ENCODE data around the gene PRSS21.

Gene PRSS21

GRCh38 chr16:2841606-2842339 is 24.7 kb downstream of the PRSS21 start:
- no peak for DNase-seq

GRCh38 chr16:2842340-2843000 is 25.4 kb downstream of the PRSS21 start:
- peak in 6 of 58 donors; percentile 7 to 40 (median 13) for DNase-seq

GRCh38 chr16:2843526-2843925 is 26.5 kb downstream of the PRSS21 start:
- no peak for DNase-seq

GRCh38 chr16:2845116-2845515 is 28.1 kb downstream of the PRSS21 start:
- no peak for DNase-seq

- DNase-seq = no peak
Measured at GRCh38 chr16:2846511-2847310, 29.7 kb downstream of the PRSS21 start.

- DNase-seq = no peak
Measured at GRCh38 chr16:2848933-2849725, 32.1 kb downstream of the PRSS21 start.

- no peak for DNase-seq
Measured at GRCh38 chr16:2852003-2852730, 35.1 kb downstream of the PRSS21 start.

GRCh38 chr16:2852731-2853507 is 35.9 kb downstream of the PRSS21 start:
- no peak for DNase-seq

- no peak for DNase-seq
Measured at GRCh38 chr16:2853531-2854073, 36.6 kb downstream of the PRSS21 start.

GRCh38 chr16:2854700-2855309 is 37.8 kb downstream of the PRSS21 start:
- DNase-seq = no peak

GRCh38 chr16:2855536-2855935 is 38.5 kb downstream of the PRSS21 start:
- DNase-seq = no peak

- no peak for DNase-seq
Measured at GRCh38 chr16:2856061-2856670, 39.1 kb downstream of the PRSS21 start.

- DNase-seq = no peak
Measured at GRCh38 chr16:2856686-2857450, 39.8 kb downstream of the PRSS21 start.

- DNase-seq = no peak
Measured at GRCh38 chr16:2857451-2858244, 40.6 kb downstream of the PRSS21 start, which contains the start of gene PRSS22. PRSS22 (minus strand) TSS chr16:2858170; CDS start chr16:2858104, 66 bp downstream.

GRCh38 chr16:2858245-2859025 is 41.4 kb downstream of the PRSS21 start:
- no peak for DNase-seq

GRCh38 chr16:2859686-2860265 is 42.7 kb downstream of the PRSS21 start:
- DNase-seq = no peak

Data from anterior cingulate cortex (tissue), 58 donors.